HepG2 (cell line): ENCODE results near the gene MCOLN3. TPM values are rescaled to one million over a fixed set of nuclear protein-coding genes. Genes with fewer than 3 reads are reported as not detected.

Experiments used
- ATAC-seq: fragments of 200-7000 bp; cut with Tn5 transposase; 3 replicates; pipeline ENCODE4 v1.9.1; 2020; ENCODE audit warnings: mild to moderate bottlenecking, moderate library complexity
- BruUV-seq: library from RNA; stranded (reverse); fragments of 400-500 nt; replicated peaks from 2 replicates; lab custom pipeline; 2021; lab: Mats Ljungman, UMichigan
- CTCF ChIA-PET: fragments of 300-600 bp; formaldehyde crosslinking; extraction: SDS; loops from one replicate; lab custom pipeline; 2021; ENCODE audit warnings: low total read pairs, inconsistent platforms, low intra/inter-chr PET ratio; lab: Yijun Ruan, JAX
- POLR2A ChIA-PET: fragments of 350-600 bp; sonication (Branson Sonifier 250); formaldehyde crosslinking; loops from one replicate; lab custom pipeline; 2020; ENCODE audit warnings: antibody characterized with exemption, inconsistent platforms; lab: Yijun Ruan, JAX
- DNase-seq: peaks from one replicate; pipeline ENCODE4 v3.0.0-alpha.2; 2015; ENCODE audit warnings: low spot score
- FAIRE-seq: peaks from 3 replicates; lab custom pipeline; 2011; peaks lifted over from hg19 to GRCh38; lab: Jason Lieb, UNC
- H2AFZ ChIP-seq: one replicate; pipeline ENCODE4 v1.6.1; 2011; ENCODE audit warnings: low read length, inconsistent platforms
- H3K27ac ChIP-seq: fragments of 300-600 bp; 3 replicates; pipeline ENCODE4 v1.8.0; 2011; ENCODE audit warnings: mixed run types, mild to moderate bottlenecking, mixed read lengths, low read length, inconsistent platforms; ENCODE audit not compliant: insufficient read depth; ENCODE audit errors: extremely low read length
- H3K27me3 ChIP-seq, 2 experiments: fragments of 200-600 bp in 1 of 2; 2 replicates in 1 of 2; 3 replicates in 1 of 2; pipeline versions ENCODE4 v1.6.0 to v1.8.0; 2011; ENCODE audit warnings: low read length in 2 of 2, mild to moderate bottlenecking in 2 of 2, moderate library complexity in 2 of 2, inconsistent platforms in 1 of 2; ENCODE audit not compliant: insufficient read depth in 2 of 2, control insufficient read depth in 1 of 2
- H3K36me3 ChIP-seq, 2 experiments: fragments of 200-600 bp in 1 of 2; replicated peaks in 1 of 2; 2 replicates in 1 of 2; 3 replicates in 1 of 2; pipeline versions ENCODE4 v1.5.1 to v1.8.0; 2011; ENCODE audit warnings: low read length in 2 of 2, inconsistent platforms in 1 of 2; ENCODE audit not compliant: insufficient read depth in 2 of 2, control insufficient read depth in 1 of 2
- H3K4me1 ChIP-seq: 2 replicates; pipeline ENCODE4 v1.5.1; 2012; ENCODE audit warnings: low read length, inconsistent platforms; ENCODE audit not compliant: insufficient read depth
- H3K4me2 ChIP-seq: 2 replicates; pipeline ENCODE4 v1.6.0; 2011; ENCODE audit warnings: low read depth, low read length, inconsistent platforms
- H3K4me3 ChIP-seq, 3 experiments: fragments of 200-600 bp in 1 of 3; sonication (generic), shearing (Covaris generic) in 1 of 3; replicated peaks in 1 of 3; 2 replicates each; pipeline ENCODE4 v1.5.1; 2011 to 2016; ENCODE audit warnings: low read length in 3 of 3, inconsistent platforms in 2 of 3, low read depth in 2 of 3, mild to moderate bottlenecking in 2 of 3, control low read depth in 1 of 3, mixed read lengths in 1 of 3; ENCODE audit not compliant: insufficient read depth in 1 of 3
- H3K79me2 ChIP-seq: one replicate; pipeline ENCODE4 v1.6.1; 2011; ENCODE audit warnings: low read length, inconsistent platforms; ENCODE audit not compliant: insufficient read depth
- H3K9ac ChIP-seq: 2 replicates; pipeline ENCODE4 v1.6.0; 2011; ENCODE audit warnings: mild to moderate bottlenecking, low read depth, low read length, inconsistent platforms; ENCODE audit not compliant: insufficient read depth
- H3K9me3 ChIP-seq: 2 replicates; pipeline ENCODE4 v1.5.1; 2012; ENCODE audit warnings: mild to moderate bottlenecking, low read length
- H4K20me1 ChIP-seq: 2 replicates; pipeline ENCODE4 v1.6.0; 2011; ENCODE audit warnings: inconsistent platforms, mild to moderate bottlenecking, low read length, moderate library complexity; ENCODE audit not compliant: insufficient read depth
- PBX2 ChIP-seq: IDR thresholded peaks from 2 replicates; pipeline ENCODE4 v1.6.1; 2016; ENCODE audit warnings: control low read depth
- RAD21 ChIP-seq: fragments of 450-650 bp; formaldehyde crosslinking; IDR thresholded peaks from 2 replicates; pipeline ENCODE4 v1.5.0; 2020; ENCODE audit warnings: mild to moderate bottlenecking
- RARA ChIP-seq: IDR thresholded peaks from 2 replicates; pipeline ENCODE4 v1.6.1; 2016; ENCODE audit warnings: missing genetic modification reagents, missing compliant biosample characterization
- SKIL ChIP-seq: sonication (generic); formaldehyde crosslinking; IDR thresholded peaks from 2 replicates; pipeline ENCODE4 v1.8.0; 2022; ENCODE audit warnings: missing genetic modification reagents, mild to moderate bottlenecking, moderate library complexity, borderline replicate concordance
- SNAPC5 ChIP-seq: sonication (generic); formaldehyde crosslinking; IDR thresholded peaks from 2 replicates; pipeline ENCODE4 v1.8.1; 2023; ENCODE audit warnings: mild to moderate bottlenecking, missing genetic modification reagents, borderline replicate concordance
- SOX6 ChIP-seq, 2 experiments: fragments of 450-650 bp in 1 of 2; sonication (generic) in 1 of 2; formaldehyde crosslinking in 1 of 2; IDR thresholded peaks; 2 replicates each; pipeline versions ENCODE4 v1.4.0 to v1.6.1; 2017 to 2020; ENCODE audit warnings: antibody characterized with exemption in 1 of 2, mild to moderate bottlenecking in 1 of 2, missing genetic modification reagents in 1 of 2
- TBX2 ChIP-seq: sonication (generic); formaldehyde crosslinking; IDR thresholded peaks from 2 replicates; pipeline ENCODE4 v1.5.0; 2020; ENCODE audit warnings: missing genetic modification reagents, mild to moderate bottlenecking, borderline replicate concordance
- THAP8 ChIP-seq: sonication (generic); formaldehyde crosslinking; IDR thresholded peaks from 2 replicates; pipeline ENCODE4 v1.5.1; 2020; ENCODE audit warnings: missing genetic modification reagents, mild to moderate bottlenecking, borderline replicate concordance
- TRIM24 ChIP-seq: sonication (generic); formaldehyde crosslinking; IDR thresholded peaks from 2 replicates; pipeline ENCODE4 v1.8.0; 2022; ENCODE audit warnings: mild to moderate bottlenecking, missing genetic modification reagents
- ZNF235 ChIP-seq: sonication (generic); formaldehyde crosslinking; IDR thresholded peaks from 2 replicates; pipeline ENCODE4 v1.8.1; 2023; ENCODE audit warnings: mild to moderate bottlenecking, missing genetic modification reagents, borderline replicate concordance
- ZNF275 ChIP-seq: sonication (generic); formaldehyde crosslinking; IDR thresholded peaks from 2 replicates; pipeline ENCODE4 v1.8.0; 2022; ENCODE audit warnings: missing genetic modification reagents, mild to moderate bottlenecking, inconsistent platforms, borderline replicate concordance
- ZNF281 ChIP-seq: sonication (generic); formaldehyde crosslinking; IDR thresholded peaks from 2 replicates; pipeline ENCODE4 v1.4.0; 2020; ENCODE audit warnings: missing genetic modification reagents, borderline replicate concordance
- ZNF720 ChIP-seq: sonication (generic); formaldehyde crosslinking; IDR thresholded peaks from 2 replicates; pipeline ENCODE4 v1.4.0; 2020; ENCODE audit warnings: missing genetic modification reagents
- WGBS: methylation state at CpG from one replicate; pipeline ENCODE4 v1.1.6; 2017; ENCODE audit warnings: low lambda C conversion rate; 5-methylcytosine and 5-hydroxymethylcytosine counted together
- in situ Hi-C: cut with HindIII; loops from 2 replicates; pipeline ENCODE4 v1.10.0; 2017; ENCODE audit warnings: low pct_unique_long_range_greater_than_20kb; ENCODE audit not compliant: extremely low pct_ligation_motif_present
- intact Hi-C: fragments of 100-400 bp; cut with micrococcal nuclease; formaldehyde crosslinking; loops from one replicate; pipeline ENCODE4 v1.10.0; 2022; ENCODE audit not compliant: unreplicated experiment
- polyA plus RNA-seq, 8 experiments: library from polyadenylated mRNA; depleted of rRNA in 3 of 8; stranded (reverse) in 7 of 8; unstranded in 1 of 8; fragments of >200 nt; fragmentation: Illumina TruSeq in 4 of 8; extraction: Trizol in 4 of 8; gene quantifications; 2 replicates each; pipeline versions ENCODE4 v1.2.1 to v1.2.3, GENCODE V29; 2011 to 2016; ENCODE audit warnings: low read depth in 4 of 8, missing spikeins in 1 of 8, mixed read lengths in 1 of 8; ENCODE audit not compliant: insufficient read depth in 1 of 8
- total RNA-seq, 5 experiments: library from RNA; depleted of rRNA; stranded (reverse); fragments of >200 nt; fragmentation: Illumina TruSeq; extraction: Trizol; gene quantifications; 2 replicates each; pipeline ENCODE4 v1.2.3, GENCODE V29; 2016; ENCODE audit warnings: low read depth in 1 of 5

Gene MCOLN3
- total and polyA plus RNA-seq, 2 of the 13 experiments (the other 11 are each of a cell fraction or from before 2014, with no cell fraction given) = 0.04 TPM

GRCh38 chr1:84991097-84991920 is 57.0 kb downstream of the MCOLN3 start:
- Histone ChIP-seq H3K9me3 (no peaks in the 10 kb centered on the region), H3K9ac (no peak overlapping the region), H3K79me2 (no peaks in the 10 kb centered on the region), H4K20me1 (no peaks in the 10 kb centered on the region), H3K36me3 (no peaks in the 10 kb centered on the region), H3K4me3 (no peak overlapping the region), H3K27me3 (peaks cover 0 to 5% of the 10 kb centered on the region in 2 experiments; a peak in 3 of 5 replicates), H2AFZ (no peak overlapping the region), H3K27ac (no peak overlapping the region), H3K4me1 (no peaks in the 10 kb centered on the region), H3K4me2 (no peak overlapping the region)
- no peak for FAIRE-seq
- no peak for DNase-seq
- ATAC-seq = no peak
- ChIA-PET CTCF (no interaction called here), POLR2A (no interaction called here)
- WGBS = 7% methylated on average over 8 of the region's 8 CpGs
- in situ Hi-C loops (no loop called here), intact Hi-C loops (no loop called here)
- BruUV-seq = no TSS peak
- TF ChIP-seq PBX2 (no peak), RAD21 (CRISPR knock-in tag) (no peak), TRIM24 (CRISPR knock-in tag) (no peak), TBX2 (CRISPR knock-in tag) (no peak), RARA (no peak), SNAPC5 (CRISPR knock-in tag) (no peak), THAP8 (no peak), SOX6 (IDR thresholded peaks at IDR 0.05) (no peak), SOX6 (CRISPR knock-in tag; IDR thresholded peaks at IDR 0.05) (no peak), SKIL (CRISPR knock-in tag) (no peak), ZNF235 (no peak), ZNF720 (no peak), ZNF275 (CRISPR knock-in tag) (no peak), ZNF281 (no peak)
